ENCODE results near the gene SF1.

DNA sequence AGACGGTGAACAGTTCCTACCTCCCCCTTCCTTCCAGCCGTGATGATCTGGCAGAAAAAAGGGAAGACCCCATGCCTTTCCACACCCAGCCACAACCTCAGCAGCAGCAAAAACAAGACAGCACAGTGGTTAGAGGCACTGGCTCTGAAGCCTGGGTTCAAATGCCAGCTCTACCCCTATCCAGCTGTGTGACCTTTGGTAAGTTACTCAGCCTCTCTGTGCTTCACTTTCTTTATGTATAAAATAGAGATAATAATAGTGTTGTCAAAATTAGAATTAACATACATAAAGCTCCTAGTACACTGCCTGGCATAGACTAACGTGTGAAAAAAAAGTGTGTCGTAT is 59.6 kb downstream of the SF1 start:
- TF ChIP-seq CTCF (IDR thresholded peaks at IDR 0.05 in 8 of 11, conservative IDR thresholded peaks at IDR 0.05 in 3 of 11) (no peak), POLR2A (IDR thresholded peaks at IDR 0.05) (no peak)
